Measurements from ENCODE around the gene TPPP3.
"Not testable (repeated sequence)": the region's sequence is repeated elsewhere in the genome, so short reads cannot be mapped to it uniquely, and the experiment has no call there.

TPPP3 gene

GRCh38 chr16:67426022-67426421 lies 32.7 kb upstream of the TPPP3 start:
- no peak for DNase-seq (ENCODE audit: low read depth in 2 of 2)

GRCh38 chr16:67425580-67425979 lies 32.3 kb upstream of the TPPP3 start:
- DNase-seq (ENCODE audit: low read depth in 2 of 2), result no peak

GRCh38 chr16:67425061-67425460 lies 31.8 kb upstream of the TPPP3 start:
- DNase-seq (ENCODE audit: low read depth in 2 of 2), result no peak

- DNase-seq (ENCODE audit: low read depth in 2 of 2), result no peak
These were observed 30.9 kb upstream of the TPPP3 start for GRCh38 chr16:67424261-67424615.

GRCh38 chr16:67423611-67424260 lies 30.4 kb upstream of the TPPP3 start:
- DNase-seq (ENCODE audit: low read depth in 2 of 2), result no peak

GRCh38 chr16:67423015-67423414 lies 29.7 kb upstream of the TPPP3 start:
- DNase-seq (ENCODE audit: low read depth in 2 of 2), result no peak

- no peak for DNase-seq (ENCODE audit: low read depth in 2 of 2)
These were observed 27.7 kb upstream of the TPPP3 start for GRCh38 chr16:67421030-67421429.

- DNase-seq (ENCODE audit: low read depth in 2 of 2), result no peak
These were observed 26.6 kb upstream of the TPPP3 start for GRCh38 chr16:67419931-67420330.

- no peak for DNase-seq (ENCODE audit: low read depth in 2 of 2)
These were observed 26.2 kb upstream of the TPPP3 start for GRCh38 chr16:67419502-67419901.

- DNase-seq (ENCODE audit: low read depth in 2 of 2), result no peak
These were observed 24.2 kb upstream of the TPPP3 start for GRCh38 chr16:67417333-67418061.

GRCh38 chr16:67415872-67416793 lies 22.8 kb upstream of the TPPP3 start, which contains the start of gene ZDHHC1:
Gene ZDHHC1, minus strand, starts transcription at chr16:67416477. Its CDS starts 8,702 bp downstream, at chr16:67407775.
- peak; percentile 19 to 39 for DNase-seq (ENCODE audit: low read depth in 2 of 2)

GRCh38 chr16:67415421-67415820 lies 22.1 kb upstream of the TPPP3 start:
- DNase-seq (ENCODE audit: low read depth in 2 of 2), result not testable (repeated sequence)

- DNase-seq (ENCODE audit: low read depth in 2 of 2), result no peak
These were observed 20.9 kb upstream of the TPPP3 start for GRCh38 chr16:67413978-67414911.

GRCh38 chr16:67412294-67412693 lies 19.0 kb upstream of the TPPP3 start:
- no peak for DNase-seq (ENCODE audit: low read depth in 2 of 2)

GRCh38 chr16:67411339-67411738 lies 18.0 kb upstream of the TPPP3 start:
- DNase-seq (ENCODE audit: low read depth in 2 of 2), result no peak

- no peak for DNase-seq (ENCODE audit: low read depth in 2 of 2)
These were observed 16.3 kb upstream of the TPPP3 start for GRCh38 chr16:67409631-67410030.

- no peak for DNase-seq (ENCODE audit: low read depth in 2 of 2)
These were observed 14.6 kb upstream of the TPPP3 start for GRCh38 chr16:67407788-67408452.

GRCh38 chr16:67407176-67407787 lies 14.0 kb upstream of the TPPP3 start:
- DNase-seq (ENCODE audit: low read depth in 2 of 2), result no peak

GRCh38 chr16:67406111-67406971 lies 13.0 kb upstream of the TPPP3 start:
- DNase-seq (ENCODE audit: low read depth in 2 of 2), result no peak
